Neural progenitor cell (in vitro differentiated cells): ENCODE data around the gene KCNK17. TPM values are rescaled to one million over a fixed set of nuclear protein-coding genes. Genes with fewer than 3 reads are reported as not detected.

Experiments
- DNase-seq: peaks from one replicate; pipeline ENCODE4 v3.0.0-alpha.2; 2016; ENCODE audit warnings: low spot score
- H2AFZ ChIP-seq: fragments of 200-600 bp; sonication (generic); replicated peaks from 2 replicates; pipeline ENCODE4 v1.6.1; 2016; ENCODE audit warnings: antibody characterized with exemption
- H3F3A ChIP-seq: fragments of 200-600 bp; sonication (generic); 2 replicates; pipeline ENCODE4 v1.6.1; 2016; ENCODE audit warnings: antibody characterized with exemption, low read depth
- H3K27ac ChIP-seq: fragments of 200-600 bp; sonication (generic); 2 replicates; pipeline ENCODE4 v1.5.1; 2016; ENCODE audit warnings: mild to moderate bottlenecking
- H3K27me3 ChIP-seq: fragments of 200-600 bp; sonication (generic); 2 replicates; pipeline ENCODE4 v1.6.1; 2016; ENCODE audit warnings: mild to moderate bottlenecking, moderate library complexity
- H3K36me3 ChIP-seq: fragments of 200-600 bp; sonication (generic); 2 replicates; pipeline ENCODE4 v1.5.1; 2016
- H3K4me1 ChIP-seq: fragments of 200-600 bp; sonication (generic); 2 replicates; pipeline ENCODE4 v1.6.1; 2016; ENCODE audit warnings: mixed run types
- H3K4me2 ChIP-seq: fragments of 200-600 bp; sonication (generic); 2 replicates; pipeline ENCODE4 v1.6.1; 2016
- H3K4me3 ChIP-seq: fragments of 200-600 bp; sonication (generic); 2 replicates; pipeline ENCODE4 v1.5.1; 2016
- H3K79me2 ChIP-seq: fragments of 200-600 bp; sonication (generic); 2 replicates; pipeline ENCODE4 v1.6.1; 2016; ENCODE audit warnings: low read depth
- H3K9ac ChIP-seq: fragments of 200-600 bp; sonication (generic); 2 replicates; pipeline ENCODE4 v1.6.1; 2016
- H3K9me3 ChIP-seq: fragments of 200-600 bp; sonication (generic); 2 replicates; pipeline ENCODE4 v1.5.1; 2016; ENCODE audit warnings: low read depth
- H4K20me1 ChIP-seq: fragments of 200-600 bp; sonication (generic); 2 replicates; pipeline ENCODE4 v1.6.1; 2016; ENCODE audit warnings: low read depth
- H3K27ac Mint-ChIP-seq: 3 replicates; pipeline ENCODE4 v1.8.0; 2021; ENCODE audit warnings: mixed read lengths
- H3K27me3 Mint-ChIP-seq: 2 replicates; pipeline ENCODE4 v1.8.0; 2022; ENCODE audit warnings: low read depth, mild to moderate bottlenecking, inconsistent platforms, moderate library complexity, mixed read lengths; ENCODE audit not compliant: insufficient read depth
- H3K36me3 Mint-ChIP-seq: 3 replicates; pipeline ENCODE4 v1.8.0; 2021; ENCODE audit warnings: mixed read lengths
- H3K4me1 Mint-ChIP-seq: 3 replicates; pipeline ENCODE4 v1.8.0; 2021; ENCODE audit warnings: mixed read lengths
- H3K4me3 Mint-ChIP-seq: 3 replicates; pipeline ENCODE4 v1.8.0; 2021; ENCODE audit warnings: mild to moderate bottlenecking, moderate library complexity, mixed read lengths
- H3K9me3 Mint-ChIP-seq: 3 replicates; pipeline ENCODE4 v1.8.0; 2020; ENCODE audit warnings: mixed read lengths
- CTCF ChIP-seq: fragments of 200-600 bp; sonication (generic); IDR thresholded peaks from 2 replicates; pipeline ENCODE4 v1.5.1; 2017; ENCODE audit warnings: antibody characterized with exemption, mild to moderate bottlenecking
- EZH2 ChIP-seq: fragments of 200-600 bp; sonication (generic); IDR thresholded peaks from 2 replicates; pipeline ENCODE4 v1.6.1; 2017; ENCODE audit warnings: antibody characterized with exemption, mild to moderate bottlenecking, moderate library complexity
- EZH2phosphoT487 ChIP-seq: fragments of 200-600 bp; sonication (generic); IDR thresholded peaks from 2 replicates; pipeline ENCODE4 v1.6.1; 2017; ENCODE audit warnings: antibody characterized with exemption
- total RNA-seq: library from RNA; depleted of rRNA; stranded (reverse); fragments of >200 nt; gene quantifications from 2 replicates; pipeline ENCODE4 v1.2.3, GENCODE V29; 2015; ENCODE audit warnings: low replicate concordance

KCNK17 gene
- total RNA-seq, 1 donor from 2014 or later: not detected

- Mint-ChIP-seq H3K9me3 (no peaks in the 10 kb centered on the region), H3K27ac (no peak overlapping the region), H3K27me3 (peaks cover 2% of the 10 kb centered on the region), H3K36me3 (no peaks in the 10 kb centered on the region), H3K4me3 (no peak overlapping the region), H3K4me1 (no peaks in the 10 kb centered on the region)
- no peak for DNase-seq
- H3K27ac ChIP-seq: no peak overlapping the region
- no peak overlapping the region for H3K4me3 ChIP-seq
- H3K36me3 ChIP-seq: no peaks in the 10 kb centered on the region
- H3K27me3 ChIP-seq: no peaks in the 10 kb centered on the region
- TF ChIP-seq EZH2phosphoT487 (no peak), CTCF (no peak), EZH2 (no peak)
- no peaks in the 10 kb centered on the region for H3K9me3 ChIP-seq
- no peak overlapping the region for H2AFZ ChIP-seq
- H3K9ac ChIP-seq: no peak overlapping the region
- H4K20me1 ChIP-seq: no peaks in the 10 kb centered on the region
- no peaks in the 10 kb centered on the region for H3K79me2 ChIP-seq
- H3F3A ChIP-seq: no peaks in the 10 kb centered on the region
- no peak overlapping the region for H3K4me2 ChIP-seq
- no peaks in the 10 kb centered on the region for H3K4me1 ChIP-seq
Observed at GRCh38 chr6:39327507-39327906, 13.3 kb upstream of the KCNK17 start.

- Histone ChIP-seq H3K27me3 (peaks cover 7% of the 10 kb centered on the region), H3K4me1 (no peaks in the 10 kb centered on the region), H3K9ac (no peak within 1 kb of the TSS), H3K79me2 (no peaks in the 10 kb centered on the region), H3K36me3 (no peaks in the 10 kb centered on the region), H3K4me3 (no peak within 1 kb of the TSS), H3F3A (no peaks in the 10 kb centered on the region), H4K20me1 (no peaks in the 10 kb centered on the region), H3K9me3 (no peaks in the 10 kb centered on the region), H3K4me2 (no peak within 1 kb of the TSS), H3K27ac (no peak within 1 kb of the TSS), H2AFZ (no peak within 1 kb of the TSS)
- no peak for DNase-seq
- H3K4me3 Mint-ChIP-seq: no peak within 1 kb of the TSS
- no peaks in the 10 kb centered on the region for H3K36me3 Mint-ChIP-seq
- peaks cover 15% of the 10 kb centered on the region for H3K27me3 Mint-ChIP-seq
- TF ChIP-seq EZH2 (no peak), CTCF (no peak)
- H3K4me1 Mint-ChIP-seq: no peaks in the 10 kb centered on the region
- H3K27ac Mint-ChIP-seq: no peak within 1 kb of the TSS
- H3K9me3 Mint-ChIP-seq: no peaks in the 10 kb centered on the region
Observed at GRCh38 chr6:39322306-39322850, 8.2 kb upstream of the KCNK17 start, which contains the start of gene KCNK16. KCNK16 (minus strand) TSS chr6:39322702; CDS start chr6:39322540, 162 bp downstream.

- no peak for TF ChIP-seq EZH2
- no peak for TF ChIP-seq CTCF
- TF ChIP-seq EZH2phosphoT487: no peak
- no peak for DNase-seq
- no peak overlapping the region for H3K4me3 Mint-ChIP-seq
- Histone ChIP-seq H4K20me1 (no peaks in the 10 kb centered on the region), H3K27ac (no peak overlapping the region), H3K9ac (no peak overlapping the region), H3K36me3 (no peaks in the 10 kb centered on the region), H3K4me2 (no peak overlapping the region), H3K4me3 (no peak overlapping the region), H3K79me2 (no peaks in the 10 kb centered on the region), H3K27me3 (peaks cover 12% of the 10 kb centered on the region), H3F3A (no peaks in the 10 kb centered on the region), H3K9me3 (no peaks in the 10 kb centered on the region), H3K4me1 (no peaks in the 10 kb centered on the region), H2AFZ (no peak overlapping the region)
- H3K36me3 Mint-ChIP-seq: no peaks in the 10 kb centered on the region
- no peaks in the 10 kb centered on the region for H3K4me1 Mint-ChIP-seq
- H3K27ac Mint-ChIP-seq: no peak overlapping the region
- peaks cover 3% of the 10 kb centered on the region for H3K9me3 Mint-ChIP-seq
- H3K27me3 Mint-ChIP-seq: peaks cover 18% of the 10 kb centered on the region
Observed at GRCh38 chr6:39321761-39322160, 7.5 kb upstream of the KCNK17 start.
